ENCODE measurements around the gene ZNF710. TPM values are rescaled to one million over a fixed set of nuclear protein-coding genes. Genes with fewer than 3 reads are reported as not detected.

The ZNF710 gene
- total RNA-seq, 1 donor from 2014 or later, result 11.5 TPM

DNA sequence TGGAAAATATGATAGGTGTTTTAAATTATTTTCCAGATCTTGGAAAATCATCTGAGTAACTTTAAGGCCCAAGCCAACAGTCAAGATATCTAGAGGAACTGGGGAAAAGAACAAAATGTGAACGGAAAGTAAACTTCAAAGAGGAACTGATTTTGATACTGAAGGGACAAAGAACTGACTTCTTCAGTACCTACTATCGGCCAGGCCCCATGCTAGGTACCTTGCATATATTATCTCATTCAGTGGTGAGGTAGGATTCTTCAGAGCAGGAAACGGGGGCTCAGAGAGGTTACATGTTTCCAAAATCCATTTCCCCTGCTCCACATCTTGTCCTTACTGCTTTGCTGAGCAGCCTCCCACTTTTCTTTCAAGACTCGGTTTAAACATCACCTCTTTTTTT is 9.8 kb upstream of the ZNF710 start:
- DNase-seq (ENCODE audit: low spot score), result no peak

DNA sequence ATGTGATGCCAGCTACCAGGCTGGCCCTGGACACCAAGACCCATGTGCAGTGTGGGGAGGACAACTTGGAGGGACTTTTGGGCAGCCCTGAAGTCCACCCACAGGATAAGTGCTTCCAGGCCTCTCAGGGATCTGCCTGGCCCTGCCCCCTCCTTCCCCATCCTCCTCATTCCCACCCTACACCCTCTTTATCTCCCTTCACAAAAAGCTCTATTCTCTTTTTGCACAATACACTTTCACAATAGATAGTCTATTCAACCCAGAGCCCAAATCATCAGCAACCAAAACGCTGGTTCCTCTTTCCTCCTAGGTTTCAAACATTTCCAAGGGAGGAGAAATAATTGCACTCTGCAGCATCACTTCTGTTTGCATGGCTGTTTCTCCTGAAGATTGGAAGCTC is 7.8 kb upstream of the ZNF710 start:
- no peak for DNase-seq (ENCODE audit: low spot score)

- no peak for DNase-seq (ENCODE audit: low spot score)
Measured at GRCh38 chr15:89997079-89997478, 4.0 kb upstream of the ZNF710 start.

DNA sequence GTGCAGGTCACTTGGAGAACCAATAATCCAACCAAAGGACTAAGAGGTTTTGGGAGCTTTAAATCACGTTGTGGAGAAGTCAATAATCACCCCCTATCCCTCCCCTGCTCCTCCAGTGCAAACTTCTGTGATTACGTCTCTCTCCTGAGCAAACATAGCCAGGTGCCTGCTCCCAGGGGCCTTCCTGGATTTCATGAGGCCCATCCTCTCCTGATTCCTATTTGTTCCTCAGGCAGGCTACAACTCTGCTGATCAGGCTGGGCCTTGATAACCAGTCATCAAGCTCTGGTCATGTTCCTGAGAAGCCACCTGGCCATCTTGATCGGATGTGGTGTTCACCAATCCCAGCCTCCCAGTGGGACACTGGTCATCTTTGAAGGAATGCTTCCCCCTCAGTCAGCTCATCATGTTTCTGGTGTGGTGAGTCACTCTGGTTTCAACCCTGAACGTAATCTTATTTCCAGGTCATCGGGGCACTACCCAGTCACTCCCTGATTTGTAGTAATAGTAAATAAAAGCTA is 2.9 kb upstream of the ZNF710 start:
- DNase-seq (ENCODE audit: low spot score), result no peak

DNA sequence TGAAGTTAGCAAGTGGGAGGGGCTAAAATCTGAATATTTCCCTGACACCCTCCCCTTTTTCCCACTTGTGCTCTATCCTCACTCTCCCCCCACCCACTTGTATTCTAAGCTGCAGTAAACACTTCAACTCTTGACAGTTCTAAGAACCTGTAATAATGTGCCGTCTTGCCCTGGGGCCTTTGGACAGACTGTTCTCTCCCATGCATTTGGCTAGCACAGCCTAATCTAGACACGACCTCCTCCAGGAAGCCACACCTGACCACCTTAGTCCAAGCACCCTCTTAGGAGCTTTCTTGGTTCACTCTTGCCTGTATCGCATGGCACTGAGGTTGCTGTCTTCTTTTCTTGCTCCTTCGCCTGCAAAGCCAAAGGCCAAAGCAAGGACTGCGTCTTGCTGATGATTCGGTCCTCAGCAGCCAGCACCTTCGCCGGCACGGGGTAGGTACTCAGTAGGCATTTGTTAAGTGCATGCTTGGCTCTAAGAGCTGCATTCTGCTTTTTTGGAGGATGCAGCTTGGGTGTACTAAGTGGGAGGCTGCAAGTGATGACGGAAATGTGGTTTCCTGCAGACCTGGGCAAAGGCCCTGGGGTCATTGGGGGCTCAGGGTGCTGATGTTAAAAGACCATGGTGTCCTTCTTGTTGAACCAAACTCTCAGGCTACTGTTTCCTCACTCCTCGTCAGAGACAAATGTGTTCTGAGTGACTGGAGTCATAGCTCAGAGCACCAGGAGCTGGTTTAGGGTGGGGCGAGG is 2.0 kb upstream of the ZNF710 start:
- no peak for DNase-seq (ENCODE audit: low spot score)

DNA sequence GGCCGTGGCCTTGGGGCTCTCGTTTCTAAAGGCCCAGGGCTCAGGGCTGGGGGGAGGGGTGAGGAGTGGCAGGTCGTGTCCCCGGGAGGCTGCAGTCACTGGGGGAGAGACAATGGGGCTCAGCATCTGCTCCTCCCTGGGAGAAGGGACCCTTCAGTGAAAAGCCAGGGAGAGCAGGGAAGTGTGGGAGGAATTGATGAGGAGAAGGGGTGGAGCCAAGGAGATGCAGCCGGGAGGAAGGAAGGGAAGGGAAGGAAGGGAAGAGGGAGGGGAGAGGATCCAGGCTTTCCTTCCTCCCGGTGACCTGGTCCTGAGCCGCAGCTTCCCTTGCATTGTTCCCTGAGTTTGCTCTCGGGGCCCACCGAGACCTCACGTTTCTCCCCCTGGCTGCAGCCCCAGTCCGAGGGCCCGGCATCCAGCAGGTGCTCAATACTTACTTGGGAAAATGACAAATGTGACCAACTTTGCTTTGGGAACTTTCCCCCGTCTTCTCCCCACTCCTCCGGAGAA is 1.4 kb upstream of the ZNF710 start:
- no peak for DNase-seq (ENCODE audit: low spot score)

GRCh38 chr15:90000186-90001001 is 730 bp upstream of the ZNF710 start:
- no peak for DNase-seq (ENCODE audit: low spot score)

DNA sequence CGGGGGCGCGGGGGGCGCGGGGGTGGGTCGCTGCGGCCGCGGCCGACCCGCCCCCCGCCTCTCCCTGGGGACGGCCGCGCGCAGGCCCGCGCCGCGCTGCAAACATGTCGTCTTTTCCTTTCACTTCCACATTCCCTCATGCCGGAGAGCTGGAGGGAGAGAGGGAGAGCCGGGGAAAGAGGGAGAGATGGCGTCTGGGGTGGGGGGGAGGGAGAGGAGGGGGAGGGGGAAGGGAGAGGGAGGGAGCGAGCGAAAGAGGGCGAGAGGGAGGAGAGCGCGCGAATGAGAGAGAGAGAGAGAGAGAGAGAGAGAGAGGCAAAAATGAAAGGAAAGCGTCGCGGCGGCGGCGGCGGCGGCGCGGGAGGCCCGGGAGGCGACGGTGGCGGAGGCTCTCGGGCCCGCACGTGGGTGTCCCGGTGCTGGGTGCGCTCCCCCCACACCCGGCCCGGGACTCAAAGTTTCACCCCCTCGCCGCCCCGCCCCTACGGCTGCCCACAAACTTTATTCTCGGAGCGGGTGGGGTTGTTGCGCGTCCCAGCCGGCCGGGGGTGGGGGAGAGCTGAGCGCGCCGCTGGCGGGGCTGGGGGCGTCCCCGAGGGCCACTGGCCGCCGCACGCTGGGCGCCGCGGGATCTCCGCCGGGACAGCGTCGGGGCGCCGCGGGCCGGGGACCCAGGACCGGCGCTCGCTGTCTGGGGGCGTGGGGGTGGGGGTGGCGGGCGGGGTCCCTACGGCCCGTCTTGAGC is 731 bp downstream of the ZNF710 start:
- DNase-seq (ENCODE audit: low spot score), result no peak

GRCh38 chr15:90002428-90002844 is 1.3 kb downstream of the ZNF710 start:
- DNase-seq (ENCODE audit: low spot score), result no peak

DNA sequence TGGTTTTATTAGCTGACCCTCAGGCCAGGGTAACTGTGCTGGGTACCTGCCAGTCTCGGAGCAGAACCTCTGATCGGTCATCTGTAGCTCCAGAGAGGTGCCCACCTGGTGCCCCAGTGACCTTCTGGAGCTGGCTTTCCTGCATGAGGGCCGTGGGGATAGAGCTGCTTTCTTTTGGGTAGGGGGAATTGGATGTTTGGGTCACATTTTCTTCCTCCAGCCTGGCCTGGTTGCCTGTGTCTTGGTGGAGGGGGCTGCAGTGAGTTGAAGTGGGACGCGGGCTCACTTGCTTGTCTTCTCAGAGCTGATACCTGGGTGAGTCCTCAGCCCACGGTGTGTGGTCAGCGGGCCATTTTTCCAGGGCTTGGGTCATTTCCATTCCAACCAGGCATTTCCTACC is 2.6 kb downstream of the ZNF710 start:
- no peak for DNase-seq (ENCODE audit: low spot score)

GRCh38 chr15:90004252-90004651 is 3.1 kb downstream of the ZNF710 start:
- no peak for DNase-seq (ENCODE audit: low spot score)

DNA sequence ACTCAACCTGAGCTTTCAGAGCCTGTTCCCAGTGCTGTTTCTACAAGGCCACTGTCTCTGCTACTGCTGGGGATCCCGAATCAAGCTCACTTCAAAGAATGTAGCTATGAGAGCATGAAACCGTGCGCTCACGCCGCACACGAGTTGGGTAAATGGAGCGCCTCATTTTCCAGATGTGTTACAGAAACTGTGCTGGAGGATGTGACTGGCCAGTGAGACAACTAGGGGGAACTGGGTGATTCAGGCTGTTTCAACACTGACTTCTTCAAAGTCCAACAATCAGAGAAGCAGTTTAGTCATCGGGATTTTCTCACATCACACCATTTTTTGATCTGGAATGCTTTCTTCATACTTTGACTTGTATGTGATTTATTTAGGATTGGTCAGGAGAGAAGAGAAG is 3.5 kb downstream of the ZNF710 start:
- DNase-seq (ENCODE audit: low spot score), result no peak

DNA sequence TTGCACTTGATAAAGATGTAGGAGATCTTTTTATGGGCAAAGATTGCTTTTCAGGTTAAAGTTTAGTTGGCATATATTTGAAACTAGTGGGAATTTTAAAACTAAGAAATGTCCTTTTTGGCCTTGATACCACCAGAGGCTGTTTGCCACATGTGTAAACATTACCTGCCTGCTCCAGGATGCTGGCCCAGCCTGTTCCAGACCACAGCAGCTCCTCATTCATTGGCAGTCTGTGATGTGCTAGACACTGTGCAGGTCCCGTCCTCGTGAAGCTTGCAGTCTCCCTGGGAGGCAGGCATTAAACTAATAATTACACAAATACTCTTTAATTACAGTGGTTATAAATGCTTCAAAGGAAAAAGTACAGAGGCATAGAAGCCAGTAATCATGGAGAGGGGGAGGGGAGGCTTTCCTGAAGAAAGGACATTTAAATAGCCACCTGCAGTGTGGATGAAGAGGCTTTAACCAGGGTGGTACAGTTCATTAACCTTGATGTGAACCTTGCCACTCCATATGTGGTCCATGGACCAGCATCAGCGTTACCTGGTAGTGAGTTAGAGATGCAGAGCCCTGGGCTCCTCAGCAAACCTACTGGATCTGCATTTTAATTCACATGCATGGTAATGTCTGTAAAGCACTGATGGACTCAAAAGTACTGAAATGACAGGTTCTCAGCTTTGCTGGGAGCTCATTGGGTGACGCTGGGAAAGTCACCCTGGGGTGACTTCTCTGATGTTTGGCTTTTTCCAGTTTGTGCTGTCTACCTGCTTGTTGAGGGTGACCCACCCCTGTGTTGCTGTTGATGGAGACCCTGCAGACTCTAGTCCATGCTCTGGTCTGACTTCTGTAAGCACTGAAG is 5.3 kb downstream of the ZNF710 start:
- DNase-seq (ENCODE audit: low spot score), result no peak

GRCh38 chr15:90007076-90007460 is 5.9 kb downstream of the ZNF710 start:
- DNase-seq (ENCODE audit: low spot score), result no peak

DNA sequence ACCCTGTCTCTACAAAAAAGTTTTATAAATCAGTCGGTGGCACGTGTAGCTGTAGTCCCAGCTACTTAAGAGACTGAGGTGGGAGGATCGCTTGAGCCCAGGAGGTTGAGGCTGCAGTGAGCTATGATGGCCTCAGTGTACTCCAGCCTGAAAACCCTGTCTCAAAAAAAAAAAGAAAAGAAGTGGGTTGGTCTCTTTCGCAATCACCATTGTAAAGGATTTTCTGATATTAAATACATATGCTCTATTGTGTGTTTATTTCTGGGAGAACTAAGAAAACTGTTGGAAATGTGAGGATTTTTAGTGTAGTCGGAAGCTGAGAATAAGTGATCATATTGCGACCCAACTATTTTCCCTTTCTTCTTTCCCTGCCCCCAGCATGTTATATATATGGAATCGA is 7.5 kb downstream of the ZNF710 start:
- no peak for DNase-seq (ENCODE audit: low spot score)

DNA sequence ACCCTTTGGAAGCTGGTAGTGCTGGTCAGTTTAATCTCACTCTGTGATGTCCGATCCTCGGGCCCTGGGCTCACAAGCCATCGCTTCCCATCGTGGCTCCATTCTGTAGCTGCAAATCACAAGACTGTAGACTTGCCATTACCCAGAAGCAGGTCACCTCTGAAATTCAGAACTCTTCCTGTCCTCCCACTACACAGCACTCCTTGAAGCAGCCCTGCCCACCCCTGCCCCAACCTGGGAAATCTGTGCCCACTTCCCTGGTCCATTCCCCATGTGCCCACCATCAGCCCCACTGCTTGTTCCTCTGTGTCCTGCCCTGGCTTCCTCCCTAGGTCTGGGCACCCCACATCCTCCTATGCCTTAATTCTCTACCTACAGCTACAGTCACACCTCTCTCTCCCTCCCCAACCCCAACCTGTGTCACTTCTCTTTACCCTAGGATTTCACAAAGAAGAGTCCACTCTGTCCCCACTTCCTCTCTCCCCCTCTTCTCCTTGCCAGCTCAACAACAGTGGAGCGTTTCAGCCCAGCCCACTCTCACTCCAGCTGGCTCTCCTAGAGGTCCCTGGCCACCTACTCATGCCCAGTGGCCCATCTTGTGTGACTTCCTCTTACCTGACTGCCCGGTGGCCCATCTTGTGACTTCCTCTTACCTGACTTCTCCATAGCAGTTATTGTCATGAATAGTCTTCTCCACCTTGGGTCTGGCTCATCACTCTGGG is 8.3 kb downstream of the ZNF710 start:
- peak; percentile 81 for DNase-seq (ENCODE audit: low spot score)

DNA sequence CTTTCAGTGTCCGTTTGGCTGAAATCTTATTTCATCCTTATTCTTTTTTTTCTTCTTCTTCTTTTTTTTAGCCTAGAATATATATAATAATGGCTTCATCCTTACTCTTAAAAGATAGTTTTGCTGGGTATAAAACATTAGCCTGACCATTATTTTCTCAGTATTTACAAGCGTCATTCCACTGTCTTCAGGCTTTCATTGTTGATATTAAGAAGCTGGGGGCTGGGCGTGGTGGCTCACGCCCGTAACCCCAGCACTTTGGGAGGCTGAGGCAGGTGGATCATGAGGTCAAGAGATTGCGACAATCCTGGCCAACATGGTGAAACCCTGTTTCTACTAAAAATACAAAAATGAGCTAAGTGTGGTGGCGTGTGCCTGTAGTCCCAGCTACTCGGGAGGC is 10.6 kb downstream of the ZNF710 start:
- DNase-seq (ENCODE audit: low spot score), result no peak

GRCh38 chr15:90013503-90013937 is 12.4 kb downstream of the ZNF710 start:
- DNase-seq (ENCODE audit: low spot score), result no peak

GRCh38 chr15:90015294-90015693 is 14.2 kb downstream of the ZNF710 start:
- DNase-seq (ENCODE audit: low spot score), result no peak

DNA sequence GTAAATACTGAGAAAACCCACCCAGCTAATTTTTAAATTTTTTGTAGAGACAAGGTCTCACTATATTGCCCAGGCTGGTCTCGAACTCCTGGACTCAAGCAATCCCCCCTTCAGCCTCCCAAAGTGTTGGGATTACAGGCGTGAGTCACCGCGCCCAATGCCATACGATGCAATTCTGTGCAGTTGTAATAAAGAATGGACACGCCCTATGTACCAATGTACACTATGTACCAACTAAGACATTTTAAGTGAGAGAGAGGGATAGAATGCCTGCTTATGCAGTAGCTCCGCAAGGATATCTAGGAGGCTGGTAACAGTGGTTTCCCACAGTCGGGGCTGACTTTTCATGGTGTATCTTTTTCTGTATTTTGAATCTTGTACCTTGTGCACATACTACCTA is 14.6 kb downstream of the ZNF710 start:
- no peak for DNase-seq (ENCODE audit: low spot score)

All from mesenteric fat pad (tissue), 1 donor.